LHCN-M2 (cell line): ENCODE measurements around the gene USP14. TPM values are rescaled to one million over a fixed set of nuclear protein-coding genes. Genes with fewer than 3 reads are reported as not detected.

ENCODE experiments used
- DNase-seq: peaks from one replicate; pipeline ENCODE4 v3.0.0-alpha.2; 2012; ENCODE audit warnings: low read depth
- total RNA-seq: library from RNA; depleted of rRNA; stranded (reverse); fragments of >200 nt; gene quantifications from 2 replicates; pipeline ENCODE4 v1.2.3, GENCODE V29; 2014

The USP14 gene
- total RNA-seq, 1 experiment from 2014 or later = 27.9 TPM

DNA sequence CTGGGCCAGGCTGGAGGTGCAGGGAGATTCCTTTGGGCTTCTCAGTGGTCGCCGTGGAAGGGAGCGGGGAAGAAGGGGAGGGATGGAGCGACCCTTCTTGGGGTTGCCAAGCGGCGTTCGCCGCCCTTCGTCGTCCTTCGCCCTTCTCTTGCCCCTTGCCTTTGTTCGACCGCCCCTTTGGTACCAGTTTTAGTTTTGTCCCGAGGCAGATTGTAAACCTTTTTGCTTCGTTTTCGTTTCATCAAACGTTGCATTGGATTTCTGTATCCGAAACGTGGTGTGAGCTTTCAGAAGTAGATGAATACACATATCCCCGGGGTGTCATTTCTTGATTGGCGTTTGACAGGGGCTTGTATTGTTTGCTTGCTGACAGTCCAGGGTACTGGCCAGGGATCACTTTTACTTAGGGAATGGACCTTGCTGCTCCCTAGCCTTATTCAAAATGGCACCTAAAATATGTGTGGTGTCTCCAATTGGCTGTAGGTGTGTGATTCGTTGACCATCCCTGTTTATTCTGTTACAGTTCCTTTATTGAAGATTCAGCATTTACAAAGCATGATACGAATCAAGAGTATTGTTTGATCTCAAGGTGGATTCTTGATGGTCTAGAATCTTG lies 788 bp downstream of the USP14 start:
- peak; percentile 25 for DNase-seq

DNA sequence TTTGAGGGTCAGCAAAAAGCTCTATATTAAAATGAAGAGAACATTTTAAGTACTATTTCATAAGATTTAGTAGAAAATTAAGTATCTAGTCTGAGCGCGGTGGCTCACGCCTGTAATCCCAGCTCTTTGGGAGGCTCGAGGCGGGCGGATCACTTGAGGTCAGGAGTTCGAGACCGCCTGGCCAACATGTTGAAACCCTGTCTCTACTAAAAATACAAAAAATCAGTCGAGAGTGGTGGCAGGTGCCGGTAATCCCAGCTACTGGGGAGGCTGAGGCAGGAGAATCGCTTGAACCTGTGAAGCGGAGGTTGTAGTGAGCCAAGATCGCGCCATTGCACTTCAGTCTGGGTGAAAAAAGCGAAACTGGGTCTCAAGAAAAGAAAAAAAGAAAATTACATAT lies 1.6 kb downstream of the USP14 start:
- DNase-seq = no peak

DNA sequence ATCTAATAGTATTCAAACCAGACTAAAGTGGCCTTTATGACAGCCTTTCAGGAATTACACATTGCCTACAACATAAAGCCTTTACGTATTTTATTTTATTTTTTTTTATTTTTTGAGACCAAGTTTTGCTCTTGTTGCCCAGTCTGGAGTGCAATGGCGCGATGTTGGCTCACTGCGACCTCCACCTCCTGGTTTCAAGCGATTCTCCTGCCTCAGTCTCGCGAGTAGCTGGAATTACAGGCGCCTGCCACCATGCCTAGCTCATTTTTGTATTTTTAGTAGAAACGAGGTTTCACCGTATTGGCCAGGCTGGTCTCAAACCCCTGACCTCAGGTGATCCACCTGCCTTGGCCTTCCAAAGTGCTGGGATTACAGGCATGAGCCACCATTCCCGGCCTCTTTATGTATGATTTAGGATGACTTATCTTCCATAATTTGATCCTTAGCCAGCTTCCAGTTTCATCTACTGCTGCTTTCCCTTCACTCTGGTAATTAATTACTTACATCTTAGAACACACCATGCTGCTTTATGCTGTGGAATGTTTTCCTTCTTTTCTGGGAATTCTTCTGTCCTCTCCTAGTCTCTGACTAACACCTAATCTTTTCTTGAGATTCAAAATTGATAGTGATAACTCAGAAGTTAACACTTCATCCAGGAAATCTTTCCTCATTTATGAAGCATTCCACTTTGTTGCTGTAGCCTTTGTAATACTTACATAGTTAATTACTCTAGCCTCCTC lies 2.6 kb downstream of the USP14 start:
- DNase-seq = no peak

DNA sequence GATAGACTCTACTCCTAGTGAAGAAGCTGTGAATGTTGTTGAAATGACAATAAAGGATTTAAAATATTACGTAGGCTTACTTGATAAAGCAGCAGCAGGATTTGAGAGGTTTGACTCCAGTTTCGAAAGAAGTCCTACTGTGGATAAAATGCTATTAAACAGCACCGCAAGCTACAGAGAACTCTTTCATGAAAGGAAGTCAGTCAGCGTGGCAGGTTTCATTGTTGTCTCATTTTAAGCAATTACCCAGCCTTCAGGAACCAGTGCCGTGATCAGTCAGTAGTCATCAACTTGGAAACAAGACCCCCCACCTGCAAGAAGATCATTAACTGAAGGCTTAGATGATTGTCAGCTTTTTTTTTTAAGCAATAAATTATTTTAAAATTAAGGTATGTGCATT lies 14.0 kb downstream of the USP14 start:
- no peak for DNase-seq

DNA sequence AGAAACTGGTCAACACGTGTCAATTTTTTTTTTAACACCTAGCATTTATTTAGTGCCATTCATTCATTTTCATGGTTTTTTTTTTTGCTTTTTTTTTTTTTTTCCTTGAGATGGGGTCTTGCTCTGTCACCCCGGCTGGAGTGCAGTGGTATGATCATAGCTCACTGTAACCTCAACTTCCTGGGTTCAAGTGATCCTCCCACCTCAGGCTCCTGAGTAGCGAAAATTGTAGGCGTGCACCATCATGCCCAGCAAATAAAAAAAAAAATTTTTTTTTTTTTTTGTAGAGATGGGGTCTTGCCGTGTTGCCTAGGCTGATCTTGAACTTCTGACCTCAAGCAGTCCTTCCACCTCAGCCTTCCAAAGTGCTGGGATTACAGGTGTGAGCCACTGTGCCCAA lies 21.1 kb downstream of the USP14 start:
- DNase-seq = no peak

DNA sequence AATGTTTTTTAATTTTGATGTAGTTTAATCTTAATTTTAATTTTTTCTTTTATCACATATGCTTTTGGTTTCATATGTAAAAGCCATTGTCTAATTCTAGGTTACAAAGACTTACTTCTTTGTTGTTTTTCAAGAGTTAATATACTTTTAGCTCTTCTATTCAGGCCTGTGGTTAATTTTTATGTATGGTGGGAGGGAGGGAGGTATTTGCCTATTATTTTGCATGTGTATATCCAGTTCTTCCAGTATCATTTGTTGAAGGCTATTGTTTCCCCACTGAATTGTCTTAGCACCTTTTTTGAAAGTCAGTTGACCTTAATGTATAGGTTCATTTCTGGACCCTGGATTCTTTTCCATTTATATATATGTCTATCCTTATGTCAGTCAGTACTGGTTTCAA lies 23.4 kb downstream of the USP14 start:
- no peak for DNase-seq

DNA sequence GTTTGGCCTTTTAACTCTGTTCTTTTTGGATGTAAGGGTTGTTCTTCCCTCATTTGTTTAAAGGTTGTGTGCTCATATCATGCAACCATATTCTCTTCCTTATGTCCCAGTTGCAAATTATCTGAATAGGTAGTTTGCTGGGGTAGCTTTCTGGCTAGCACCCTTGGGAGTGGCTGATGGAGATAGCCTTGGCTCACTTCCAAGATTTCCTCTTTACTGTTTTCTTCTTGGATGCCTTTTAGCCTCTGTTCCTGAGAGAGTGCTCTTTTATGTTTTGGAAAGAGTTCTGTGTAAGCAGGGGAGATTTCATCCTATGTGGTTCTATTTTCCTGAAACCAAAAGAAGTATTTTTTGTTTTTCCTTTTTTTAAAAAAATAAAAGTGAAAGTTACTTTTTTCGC lies 25.4 kb downstream of the USP14 start:
- DNase-seq = peak; percentile 19

DNA sequence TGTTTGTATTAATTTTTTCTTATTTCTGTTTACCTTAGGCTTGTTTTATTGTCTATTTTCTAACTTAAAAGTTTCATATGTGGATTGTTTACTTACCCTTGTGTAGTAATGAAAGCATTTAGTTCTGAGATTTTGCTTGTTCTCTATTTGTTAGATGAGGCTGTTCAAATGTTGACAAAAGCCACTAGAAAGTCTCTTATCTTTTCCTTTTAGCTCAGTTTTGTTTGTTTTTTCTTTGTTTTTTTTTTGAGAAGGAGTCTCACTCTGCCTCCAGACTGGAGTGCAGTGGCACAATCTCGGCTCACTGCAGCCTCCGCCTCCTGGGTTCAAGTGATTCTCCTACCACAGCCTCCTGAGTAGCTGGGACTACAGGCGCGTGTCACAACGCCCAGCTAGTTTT lies 30.9 kb downstream of the USP14 start:
- no peak for DNase-seq

DNA sequence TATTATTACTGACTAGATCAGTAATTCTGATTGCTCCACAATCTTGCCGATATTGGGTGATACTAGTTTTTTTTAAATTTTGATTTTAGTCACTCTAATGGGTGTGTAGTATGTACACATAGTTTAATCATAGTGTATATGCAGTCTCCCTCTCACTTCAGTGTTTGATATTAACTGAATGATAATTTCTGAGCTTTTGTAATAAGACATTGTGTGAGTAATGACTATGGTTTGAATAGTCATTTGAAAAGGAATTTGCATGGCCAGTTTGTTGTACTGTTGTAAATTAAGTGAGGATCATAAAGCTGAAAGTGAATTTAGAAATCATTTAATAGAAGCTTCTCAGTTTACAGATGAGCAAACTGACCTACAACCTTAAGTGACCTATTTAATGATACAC lies 33.4 kb downstream of the USP14 start:
- no peak for DNase-seq

DNA sequence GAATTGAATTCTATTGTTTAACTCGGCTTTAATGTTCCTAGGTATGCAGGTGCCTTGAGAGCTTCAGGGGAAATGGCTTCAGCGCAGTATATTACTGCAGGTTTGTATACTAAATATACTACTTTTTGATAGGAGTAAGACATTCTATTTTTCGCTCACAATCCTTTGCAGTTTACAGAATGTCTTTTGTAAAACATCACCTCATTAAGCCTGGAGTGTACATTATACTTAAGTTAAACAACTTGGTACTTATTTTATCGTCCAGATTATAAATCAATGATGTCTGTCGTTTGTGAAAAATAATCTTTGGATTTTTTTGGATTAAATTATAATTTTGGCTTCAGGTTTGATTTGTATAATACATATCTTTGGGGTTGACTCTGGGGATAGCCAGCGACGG lies 34.4 kb downstream of the USP14 start:
- no peak for DNase-seq

DNA sequence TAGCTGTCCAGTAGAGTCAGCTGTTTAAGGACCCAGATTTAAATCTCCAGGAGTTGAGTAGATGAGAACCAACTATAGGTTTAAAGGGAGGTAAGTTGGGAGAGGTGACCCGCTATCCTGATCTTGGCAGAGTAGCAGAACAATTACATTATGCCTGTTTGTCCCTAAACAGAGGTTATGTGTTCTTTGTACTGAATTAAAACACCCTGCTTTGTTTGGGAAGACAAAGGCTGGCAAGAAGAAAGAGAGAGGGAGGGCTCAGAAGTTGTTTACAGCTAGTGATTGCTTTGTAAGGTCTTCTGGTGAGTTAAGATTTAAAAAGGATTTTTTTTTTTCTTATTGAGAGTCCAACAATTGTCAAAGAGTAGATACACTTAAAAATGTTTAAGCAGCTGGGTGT lies 37.3 kb downstream of the USP14 start:
- DNase-seq = no peak

DNA sequence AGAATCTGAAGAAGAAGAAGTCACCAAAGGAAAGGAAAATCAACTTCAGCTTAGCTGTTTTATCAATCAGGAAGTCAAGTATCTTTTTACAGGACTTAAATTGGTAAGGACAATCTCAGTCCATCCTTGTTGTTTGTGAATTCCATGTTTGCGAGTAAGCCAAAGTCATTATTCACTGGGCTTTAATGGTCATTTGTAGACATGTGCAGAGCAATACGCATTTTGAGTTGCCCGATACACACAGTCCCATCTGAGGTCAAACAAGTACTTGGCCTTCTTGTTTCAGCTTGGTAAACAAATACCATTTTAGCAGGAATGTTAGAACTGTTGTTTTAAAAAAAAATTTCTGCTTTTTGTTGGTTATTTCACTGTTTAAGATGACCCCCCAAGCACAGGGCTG lies 40.9 kb downstream of the USP14 start:
- peak; percentile 7 for DNase-seq

DNA sequence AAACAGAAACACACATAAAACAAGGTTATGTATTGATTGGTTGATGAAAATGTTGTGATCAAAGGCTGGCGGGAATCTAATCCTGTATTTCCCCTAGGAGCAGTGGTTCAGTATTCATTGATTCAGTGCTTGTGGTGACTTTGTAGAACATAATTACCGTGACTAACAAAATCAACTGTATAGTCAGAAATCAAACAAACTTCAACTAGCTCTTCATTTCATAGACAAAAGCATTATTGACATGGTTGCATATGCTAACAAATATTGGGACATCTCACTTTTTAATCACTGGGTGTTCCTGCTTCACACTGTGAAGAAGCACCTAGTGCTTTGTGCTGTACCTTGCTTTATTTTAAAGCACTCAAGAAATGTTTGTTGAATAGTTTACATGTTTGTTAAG lies 41.4 kb downstream of the USP14 start:
- no peak for DNase-seq

DNA sequence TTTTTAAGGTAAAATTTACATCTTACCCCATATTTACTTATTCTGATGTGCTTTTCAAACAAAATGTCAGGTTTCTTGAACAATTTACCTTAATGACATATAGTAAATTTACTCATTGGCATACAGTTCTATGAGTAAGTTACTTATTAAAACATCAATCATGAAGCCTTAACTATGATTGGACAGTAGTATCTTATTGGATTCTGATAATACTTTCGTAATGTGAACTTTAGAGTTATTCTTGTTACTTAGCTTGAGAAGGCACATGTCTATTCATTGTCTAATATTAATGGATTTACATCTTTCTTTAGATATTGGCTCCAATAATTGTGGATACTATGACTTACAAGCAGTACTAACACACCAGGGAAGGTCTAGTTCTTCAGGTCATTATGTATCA lies 51.7 kb downstream of the USP14 start:
- no peak for DNase-seq

DNA sequence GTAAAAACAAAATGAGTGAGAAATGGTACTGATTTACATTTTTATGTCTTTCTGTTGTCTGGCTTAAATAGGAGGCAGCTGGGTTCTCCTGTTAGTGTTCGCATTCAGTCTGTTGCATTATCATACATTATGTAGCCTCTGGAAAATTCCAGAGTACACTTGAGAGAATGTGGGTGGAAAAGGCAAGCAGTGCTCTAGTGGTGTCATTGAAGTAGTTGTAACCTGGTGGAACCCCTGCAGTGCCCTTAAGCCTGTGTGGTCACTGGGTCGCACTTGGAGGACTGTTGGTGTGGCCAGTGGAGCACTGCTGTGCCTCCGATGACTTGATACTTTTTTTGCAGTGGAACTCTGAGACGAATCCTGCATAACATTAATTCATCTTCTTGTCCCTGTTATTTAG lies 52.4 kb downstream of the USP14 start:
- no peak for DNase-seq

DNA sequence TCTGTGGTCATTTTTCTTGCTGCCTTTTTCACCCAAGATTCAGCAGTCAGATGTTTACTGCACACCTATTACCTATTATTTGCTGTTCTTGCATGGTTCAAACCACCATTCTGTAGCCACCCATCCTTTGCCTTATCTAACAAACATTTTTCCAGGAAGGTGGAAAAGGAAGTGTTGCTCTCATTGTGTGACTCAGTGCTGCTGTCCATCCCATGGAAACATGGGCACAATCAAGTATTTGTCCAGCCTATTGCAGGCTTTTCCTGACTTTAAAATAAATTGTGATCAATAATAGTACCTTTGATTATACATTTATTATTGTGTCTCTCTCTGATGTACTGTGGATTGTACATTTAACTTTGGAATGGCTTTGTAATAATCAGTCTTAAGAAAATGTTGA lies 53.2 kb downstream of the USP14 start:
- DNase-seq = no peak

DNA sequence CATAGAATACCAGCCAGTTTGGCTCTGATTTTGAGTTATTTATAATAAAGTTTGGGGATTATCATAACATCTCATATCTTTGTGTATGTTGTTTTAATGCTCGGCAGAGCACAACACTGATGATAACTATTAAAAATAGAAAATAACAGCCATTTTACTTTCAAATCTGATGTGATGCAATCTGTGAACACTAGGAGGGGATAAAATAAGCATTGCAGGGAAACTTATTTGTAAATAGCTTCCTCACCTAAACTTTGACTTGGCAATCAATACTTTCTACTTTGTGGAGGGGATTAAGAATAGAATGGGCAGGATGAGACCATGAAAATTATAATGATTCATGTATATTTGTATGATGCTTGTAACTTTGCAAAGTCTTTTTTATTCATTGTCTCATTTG lies 54.4 kb downstream of the USP14 start:
- DNase-seq = peak; percentile 9

DNA sequence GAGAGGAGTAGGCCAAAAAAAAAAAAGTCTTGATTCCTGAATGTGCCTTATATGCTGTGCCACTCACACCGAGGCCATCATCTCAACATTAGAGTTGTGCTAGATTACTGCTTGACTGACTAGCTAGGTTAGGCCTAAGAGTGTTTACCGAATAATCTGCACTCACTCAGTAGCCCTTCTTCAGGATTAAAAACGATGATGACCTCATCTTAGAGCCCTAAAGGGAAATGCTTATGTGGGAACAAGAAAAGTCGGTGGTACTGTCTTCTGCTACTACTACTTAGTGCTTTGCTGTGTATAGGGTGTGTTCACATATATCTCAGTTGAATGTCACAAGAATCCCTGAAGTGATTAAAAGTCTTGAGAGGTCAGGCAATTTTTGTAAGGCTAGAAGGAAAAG lies 55.1 kb downstream of the USP14 start:
- no peak for DNase-seq

DNA sequence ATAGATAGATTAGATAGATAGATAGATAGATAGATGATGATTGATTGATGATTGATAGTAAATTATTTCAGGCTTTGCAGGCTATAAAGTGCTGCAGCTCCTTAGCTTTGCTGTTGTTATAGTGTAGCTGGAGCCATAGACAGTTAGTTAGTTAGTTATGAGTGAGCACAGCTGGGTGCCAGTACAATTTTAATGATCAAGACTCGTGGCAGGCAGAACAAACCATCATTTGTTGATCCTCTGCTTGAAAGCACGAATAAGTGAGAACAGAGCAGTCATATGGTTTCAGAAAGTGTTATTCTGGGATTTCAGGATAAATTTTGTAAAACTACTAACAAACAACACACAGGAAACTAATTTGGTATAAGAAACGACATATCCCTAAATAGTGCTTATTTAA lies 55.6 kb downstream of the USP14 start:
- DNase-seq = no peak

DNA sequence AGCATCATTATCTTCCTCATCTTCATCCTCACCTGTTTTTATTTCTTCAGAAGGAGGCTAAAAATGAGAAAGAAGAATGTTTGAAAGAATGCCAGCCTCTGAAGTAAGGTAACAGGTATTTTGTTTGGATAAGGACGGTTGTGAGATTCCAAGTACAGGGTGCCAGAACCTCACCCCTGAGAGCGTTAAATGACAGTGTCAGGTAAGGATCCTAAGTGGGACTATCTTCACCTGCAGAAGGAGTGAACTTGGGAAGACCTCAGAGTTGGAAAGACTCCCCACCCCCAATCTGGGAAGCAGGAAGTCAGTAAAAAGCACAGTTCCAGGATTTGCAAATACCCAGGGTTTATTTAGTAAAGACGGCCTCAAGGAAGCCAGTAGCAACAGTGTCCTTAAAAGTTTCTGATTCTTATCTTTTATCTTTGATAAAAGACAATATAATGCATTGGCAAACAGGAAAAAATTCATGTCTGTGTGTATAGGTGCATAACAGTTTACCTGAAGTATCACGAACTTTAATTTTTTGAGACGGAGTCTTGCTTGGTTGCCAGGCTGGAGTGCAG lies 57.2 kb downstream of the USP14 start:
- no peak for DNase-seq

DNA sequence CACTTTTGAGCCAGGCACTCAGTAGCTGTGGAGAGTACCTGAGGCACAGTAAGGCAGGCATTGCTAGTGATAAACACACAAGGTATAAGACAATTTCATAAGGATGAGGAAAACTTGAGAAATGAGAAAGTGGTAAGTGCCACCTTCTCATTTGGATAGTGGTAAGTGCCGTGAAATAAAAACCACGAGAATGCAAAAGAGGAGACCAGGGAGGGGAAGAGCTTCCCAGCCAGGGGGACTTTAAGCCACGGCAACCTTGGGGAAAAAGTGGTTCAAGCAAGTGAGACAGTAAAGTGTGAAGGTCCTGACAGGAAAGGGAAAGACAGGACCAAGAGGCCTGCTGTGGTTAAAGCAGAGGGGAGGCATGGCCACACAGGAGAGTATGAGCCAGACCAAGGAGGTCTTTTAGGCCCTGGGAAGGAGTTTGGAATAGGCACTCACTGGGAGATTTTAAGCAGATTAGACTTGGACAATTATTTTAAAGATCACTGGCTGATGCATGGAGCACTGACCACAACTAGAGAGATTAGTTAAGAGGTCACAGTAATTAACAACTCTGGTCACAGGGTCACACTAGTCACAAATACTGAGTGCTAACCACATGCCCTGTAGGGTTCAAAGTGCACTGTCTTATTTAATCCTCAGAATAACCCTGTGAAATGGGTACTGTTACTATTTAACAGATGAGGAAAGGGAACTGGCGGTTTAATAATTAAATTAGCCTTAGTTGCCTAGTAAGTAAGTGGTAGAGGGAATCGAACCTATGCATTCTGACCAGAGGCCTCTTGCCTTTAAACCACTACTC lies 59.4 kb downstream of the USP14 start:
- DNase-seq = no peak

DNA sequence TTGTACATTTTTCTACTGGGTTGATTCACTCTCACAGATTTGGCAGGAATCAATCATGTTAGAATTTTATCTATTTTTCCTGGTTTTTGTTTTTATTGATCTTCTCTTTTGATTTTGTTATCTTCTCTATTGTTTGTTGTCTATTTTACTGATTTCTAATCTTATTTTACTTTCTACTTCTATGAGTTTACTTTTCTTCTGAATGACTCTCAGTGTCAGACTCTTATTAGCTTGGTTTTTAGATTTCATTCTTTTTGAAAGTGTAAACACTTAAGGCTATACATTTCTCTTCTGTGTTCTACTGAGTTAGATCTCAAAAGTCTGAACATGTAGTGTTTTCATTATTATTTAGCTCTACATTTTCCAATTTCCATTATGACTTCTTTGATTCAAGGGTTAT lies 62.4 kb downstream of the USP14 start:
- no peak for DNase-seq

DNA sequence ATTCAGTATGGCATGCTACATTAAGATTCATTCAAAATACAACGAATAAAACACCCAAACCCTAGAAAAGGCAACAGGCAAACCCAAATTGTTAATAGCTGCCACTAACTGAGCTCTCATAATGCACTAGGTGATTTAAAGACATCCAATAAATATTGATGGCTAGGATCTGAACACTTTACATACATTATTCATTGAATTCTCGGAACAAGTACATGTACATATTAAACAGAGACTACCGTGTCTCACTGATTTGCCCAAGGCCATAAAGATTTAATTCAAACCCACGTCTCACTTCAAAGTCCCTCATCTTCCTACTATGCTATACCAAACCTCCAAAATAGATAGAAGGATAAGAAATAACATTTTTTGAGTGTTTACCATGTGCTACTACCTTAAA lies 67.4 kb downstream of the USP14 start:
- DNase-seq = no peak
